NT2/D1 (cell line): ENCODE data around the gene DESI2.
"Not testable (repeated sequence)": the region's sequence is repeated elsewhere in the genome, so short reads cannot be mapped to it uniquely, and the experiment has no call there.

Experiments used
- DNase-seq: peaks from one replicate; pipeline ENCODE4 v3.0.0-alpha.2; 2011; ENCODE audit warnings: low read depth, low spot score
- H3K27me3 ChIP-seq: 2 replicates; pipeline ENCODE4 v1.6.0; 2011; ENCODE audit warnings: mild to moderate bottlenecking; ENCODE audit not compliant: insufficient read length, insufficient read depth
- H3K36me3 ChIP-seq: 2 replicates; pipeline ENCODE4 v1.6.1; 2011; ENCODE audit warnings: mild to moderate bottlenecking, low read length, mixed read lengths; ENCODE audit not compliant: insufficient read depth, insufficient read length
- H3K4me1 ChIP-seq: 2 replicates; pipeline ENCODE4 v1.5.1; 2011; ENCODE audit not compliant: insufficient read depth, insufficient read length
- H3K4me3 ChIP-seq: 2 replicates; pipeline ENCODE4 v1.5.1; 2011; ENCODE audit warnings: low read depth; ENCODE audit not compliant: insufficient read length
- H3K9ac ChIP-seq: 2 replicates; pipeline ENCODE4 v1.6.0; 2011; ENCODE audit warnings: low read depth; ENCODE audit not compliant: insufficient read length
- H3K9me3 ChIP-seq: 2 replicates; pipeline ENCODE4 v1.5.1; 2011; ENCODE audit warnings: mild to moderate bottlenecking, low read length; ENCODE audit not compliant: insufficient read depth
- SUZ12 ChIP-seq: IDR thresholded peaks from 2 replicates; pipeline ENCODE4 v1.6.1; 2011; ENCODE audit not compliant: insufficient read length, insufficient read depth; ENCODE audit errors: extremely low read depth
- YY1 ChIP-seq: IDR thresholded peaks from 2 replicates; pipeline ENCODE4 v1.6.1; 2011; ENCODE audit not compliant: insufficient read length, insufficient read depth
- ZNF274 ChIP-seq: IDR thresholded peaks from 2 replicates; pipeline ENCODE4 v1.6.1; 2011; ENCODE audit warnings: mild to moderate bottlenecking, low read depth, low read length

Gene DESI2

GRCh38 chr1:244735876-244736561, 83.1 kb downstream of the DESI2 start:
- Histone ChIP-seq H3K9ac (no peak overlapping the region), H3K36me3 (no peaks in the 10 kb centered on the region), H3K4me1 (peaks cover 4% of the 10 kb centered on the region), H3K9me3 (peaks cover 13% of the 10 kb centered on the region), H3K4me3 (no peak overlapping the region), H3K27me3 (peaks cover 3% of the 10 kb centered on the region)
- no peak for DNase-seq
- TF ChIP-seq ZNF274, result no peak
- TF ChIP-seq YY1, result no peak
- no peak for TF ChIP-seq SUZ12

DNA sequence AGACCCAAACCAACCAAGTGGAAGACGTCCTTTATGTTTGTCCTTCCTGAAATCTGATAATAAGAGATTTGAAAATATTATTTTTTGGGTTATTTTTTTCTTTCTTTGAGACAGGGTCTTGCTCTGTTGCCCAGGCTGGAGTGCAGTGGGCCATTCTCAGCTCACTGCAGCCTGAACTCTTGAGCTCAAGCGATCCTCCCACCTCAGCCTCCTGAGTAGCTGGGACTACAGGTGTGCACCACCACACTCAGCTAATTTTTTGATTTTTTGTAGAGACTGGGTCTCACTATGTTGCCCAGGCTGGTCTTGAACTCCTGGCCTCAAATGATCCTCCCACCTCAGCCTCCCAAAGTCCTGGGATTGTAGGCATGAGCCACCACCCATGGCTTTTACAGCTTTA, 86.2 kb downstream of the DESI2 start:
- H3K27me3 ChIP-seq, DNase-seq, H3K4me3 ChIP-seq, H3K9ac ChIP-seq, H3K4me1 ChIP-seq, H3K36me3 ChIP-seq: not testable (repeated sequence)
- H3K9me3 ChIP-seq, result peaks cover 13% of the 10 kb centered on the region

- H3K4me3 ChIP-seq, H3K4me1 ChIP-seq, DNase-seq, H3K9me3 ChIP-seq, H3K27me3 ChIP-seq, H3K36me3 ChIP-seq, H3K9ac ChIP-seq: not testable (repeated sequence)
These were observed 87.2 kb downstream of the DESI2 start for GRCh38 chr1:244740027-244740617.

- no peak overlapping the region for H3K9ac ChIP-seq
- H3K36me3 ChIP-seq, result no peaks in the 10 kb centered on the region
- no peaks in the 10 kb centered on the region for H3K9me3 ChIP-seq
- no peaks in the 10 kb centered on the region for H3K4me1 ChIP-seq
- no peak overlapping the region for H3K4me3 ChIP-seq
- TF ChIP-seq SUZ12 (no peak), ZNF274 (no peak), YY1 (no peak)
- no peaks in the 10 kb centered on the region for H3K27me3 ChIP-seq
- no peak for DNase-seq
These were observed 88.8 kb downstream of the DESI2 start for GRCh38 chr1:244741692-244742091.

- H3K27me3 ChIP-seq, result no peaks in the 10 kb centered on the region
- TF ChIP-seq ZNF274 (no peak), SUZ12 (no peak), YY1 (no peak)
- H3K4me1 ChIP-seq, result no peaks in the 10 kb centered on the region
- no peaks in the 10 kb centered on the region for H3K36me3 ChIP-seq
- H3K4me3 ChIP-seq, result no peak overlapping the region
- H3K9me3 ChIP-seq, result no peaks in the 10 kb centered on the region
- DNase-seq, result no peak
- no peak overlapping the region for H3K9ac ChIP-seq
These were observed 96.5 kb downstream of the DESI2 start for GRCh38 chr1:244749230-244750016.

DNA sequence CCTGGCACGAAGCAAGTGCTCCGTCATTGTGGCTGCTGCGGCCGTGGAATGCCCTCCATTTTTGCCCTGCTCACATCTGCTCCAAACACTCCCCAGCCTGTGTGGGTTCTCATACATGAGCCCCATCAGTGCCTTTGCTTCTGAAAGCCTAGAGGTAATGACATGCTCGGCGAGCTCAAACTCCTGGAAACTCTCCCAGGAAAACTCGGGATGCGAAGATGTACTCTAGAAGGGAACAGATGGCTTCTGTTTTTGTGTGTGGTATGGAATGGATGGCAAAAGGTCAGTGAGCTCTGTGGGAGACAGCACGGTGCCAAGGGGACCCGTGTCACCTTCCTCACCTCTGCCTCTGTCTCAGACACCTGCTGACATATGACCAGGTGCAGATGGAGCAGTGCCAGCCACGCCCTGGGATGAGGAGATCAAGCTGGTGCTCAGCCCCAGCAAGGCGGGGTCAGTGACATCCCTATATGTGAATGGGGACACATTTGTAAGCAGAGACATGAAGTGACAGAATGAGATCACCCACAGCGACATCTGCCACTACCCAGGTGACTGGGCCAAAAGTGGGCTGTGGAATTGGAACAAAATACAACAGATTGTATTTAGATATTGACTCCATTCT, 98.5 kb downstream of the DESI2 start:
- H3K27me3 ChIP-seq, result no peaks in the 10 kb centered on the region
- DNase-seq, result no peak
- H3K36me3 ChIP-seq, result no peaks in the 10 kb centered on the region
- peaks cover 2% of the 10 kb centered on the region for H3K4me1 ChIP-seq
- no peak overlapping the region for H3K9ac ChIP-seq
- no peak for TF ChIP-seq SUZ12
- no peak for TF ChIP-seq YY1
- TF ChIP-seq ZNF274, result no peak
- H3K9me3 ChIP-seq, result no peaks in the 10 kb centered on the region
- no peak overlapping the region for H3K4me3 ChIP-seq

- H3K36me3 ChIP-seq, result no peaks in the 10 kb centered on the region
- H3K4me1 ChIP-seq, result peaks cover 7% of the 10 kb centered on the region
- H3K9ac ChIP-seq, result no peak overlapping the region
- no peak for DNase-seq
- no peaks in the 10 kb centered on the region for H3K9me3 ChIP-seq
- no peak overlapping the region for H3K4me3 ChIP-seq
- H3K27me3 ChIP-seq, result no peaks in the 10 kb centered on the region
- TF ChIP-seq YY1, result no peak
- TF ChIP-seq ZNF274, result no peak
- no peak for TF ChIP-seq SUZ12
These were observed 102.7 kb downstream of the DESI2 start for GRCh38 chr1:244755673-244756072.
